ENCODE results near the gene CAB39.

GRCh38 chr2:230712443-230713330, at the start of gene CAB39:
- TF ChIP-seq POLR2A (IDR thresholded peaks at IDR 0.05) (peak in 1 of 2 donors; percentile 88), CTCF (IDR thresholded peaks at IDR 0.05) (peak; percentile 31 to 97 (median 78))
